HG03103 (cell line): ENCODE measurements around the gene OR56A5.

Experiments
- ATAC-seq: cut with Tn5 transposase; IDR thresholded peaks from one replicate; pipeline ENCODE4 v1.9.1; 2021; ENCODE audit warnings: low read depth; ENCODE audit not compliant: unreplicated experiment

The OR56A5 gene

GRCh38 chr11:5933116-5933515 lies 35.2 kb downstream of the OR56A5 start:
- no peak for ATAC-seq

- ATAC-seq, result no peak
Measured at GRCh38 chr11:5932671-5933070, 35.6 kb downstream of the OR56A5 start.

DNA sequence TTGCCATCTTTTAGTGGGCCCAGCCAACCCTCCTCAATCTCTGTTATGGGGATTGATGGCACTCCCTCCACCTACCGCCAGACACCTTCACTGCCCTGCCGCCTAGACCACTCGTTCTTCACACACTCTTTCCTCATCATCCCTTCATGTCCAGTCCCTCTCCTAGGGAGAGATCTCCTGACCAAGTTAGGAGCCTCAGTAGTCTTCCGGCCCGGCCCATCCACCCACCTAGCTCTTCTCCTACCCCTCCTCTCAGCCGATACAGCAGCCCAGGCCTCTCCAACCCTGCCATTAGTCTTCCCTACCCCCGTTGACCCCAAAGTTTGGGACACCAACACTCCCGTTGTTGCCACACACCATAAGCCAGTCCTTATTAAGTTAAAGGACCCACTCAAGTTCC lies 37.2 kb downstream of the OR56A5 start:
- ATAC-seq, result no peak

- no peak for ATAC-seq
Measured at GRCh38 chr11:5930614-5931013, 37.7 kb downstream of the OR56A5 start.

GRCh38 chr11:5929571-5930368 lies 38.5 kb downstream of the OR56A5 start:
- no peak for ATAC-seq

- ATAC-seq, result no peak
Measured at GRCh38 chr11:5928811-5929210, 39.5 kb downstream of the OR56A5 start.

DNA sequence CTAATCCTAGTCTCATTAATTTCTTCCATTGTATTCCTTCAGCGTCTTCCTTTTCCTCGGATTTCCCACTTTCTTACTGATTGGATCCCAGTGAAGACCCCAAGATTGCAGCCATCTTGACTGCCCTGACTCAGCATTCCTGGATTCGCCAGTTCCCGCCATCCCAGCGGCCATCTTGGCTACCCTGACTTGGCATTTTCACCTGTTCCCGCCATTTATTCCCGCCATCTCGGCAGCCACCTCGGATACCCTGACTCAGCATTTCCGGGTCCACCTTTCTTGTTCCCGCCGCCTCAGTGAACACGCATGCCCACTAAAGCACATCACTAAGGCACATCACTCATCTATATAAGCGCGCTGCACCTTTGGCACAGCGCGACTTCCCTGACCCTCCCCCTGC lies 40.0 kb downstream of the OR56A5 start:
- ATAC-seq, result no peak

- ATAC-seq, result no peak
Measured at GRCh38 chr11:5923794-5924193, 44.5 kb downstream of the OR56A5 start.

DNA sequence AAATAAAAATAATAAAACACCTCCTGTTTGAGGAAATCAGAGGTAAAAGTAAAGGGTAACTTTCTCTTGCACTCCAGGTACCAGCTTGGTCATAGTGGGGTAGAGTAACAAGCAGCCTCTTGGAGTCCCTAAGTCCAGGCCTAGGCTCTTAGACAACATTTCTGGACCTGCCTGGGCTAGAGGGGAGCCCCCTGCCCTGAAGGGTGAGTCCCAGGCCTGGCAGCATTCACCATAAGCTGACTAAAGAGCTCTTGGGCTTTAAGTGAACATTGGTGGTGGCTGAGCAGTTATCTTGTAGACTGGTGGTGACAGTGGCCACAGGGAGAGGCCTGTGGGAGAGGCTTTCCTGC lies 44.9 kb downstream of the OR56A5 start:
- ATAC-seq, result peak; percentile 31

GRCh38 chr11:5922749-5923426 lies 45.4 kb downstream of the OR56A5 start:
- ATAC-seq, result peak; percentile 53
